ENCODE measurements around the gene GHRL. TPM values are rescaled to one million over a fixed set of nuclear protein-coding genes. Genes with fewer than 3 reads are reported as not detected.

GHRL gene
- total and polyA plus RNA-seq, 2 of the 4 experiments (the other 2 are of a cell fraction): 0.27 TPM; not detected in 1

- peaks cover 12% of the 10 kb centered on the region for H3K9me1 ChIP-seq (ENCODE audit: insufficient read depth, low read length)
- ATAC-seq (ENCODE audit: low read depth) (peak; percentile 43), DNase-seq (peak; percentile 75)
- no TSS peak for BruUV-seq (replicated peaks)
- ChIA-PET CTCF (no interaction called here), POLR2A (ENCODE audit: unreplicated experiment) (no interaction called here)
- in situ Hi-C loops (cut with MboI; ENCODE audit: low sequenced_read_pairs) (no loop called here), dilution Hi-C loops (cut with HindIII; ENCODE audit: low sequenced_read_pairs, unreplicated experiment) (no loop called here), intact Hi-C loops (cut with micrococcal nuclease) (no loop called here)
- H3K27ac ChIP-seq (ENCODE audit: insufficient read depth, low read length): peak overlapping the region; percentile 57; the same call in 1 of the 2 replicates
- no peaks in the 10 kb centered on the region for H3K9me3 ChIP-seq (ENCODE audit: control insufficient read depth, insufficient read depth, low read length)
- WGBS, 2 experiments (ENCODE audit: extremely low coverage in 2 of 2, insufficient read length in 1 of 2): no CpG with 5 or more reads among the region's 2 CpGs
- H3K36me3 ChIP-seq (ENCODE audit: control insufficient read depth, insufficient read depth, low read length): peaks cover 70% of the 10 kb centered on the region
- H3K27me3 ChIP-seq (ENCODE audit: control insufficient read depth, insufficient read depth, low read length): no peaks in the 10 kb centered on the region
- peaks cover 13% of the 10 kb centered on the region for H3K4me1 ChIP-seq (ENCODE audit: control insufficient read depth, insufficient read depth, low read length)
- no peak overlapping the region for H2BK15ac ChIP-seq (ENCODE audit: low read depth, low read length)
- H2AK5ac ChIP-seq (ENCODE audit: low read depth, low read length): no peak overlapping the region
- no peak overlapping the region for H2BK120ac ChIP-seq (ENCODE audit: low read depth, low read length)
- TF ChIP-seq CHD1 (IDR thresholded peaks at IDR 0.05; ENCODE audit: low read depth, low read length): no peak
- TF ChIP-seq NFE2L2 (IDR thresholded peaks at IDR 0.05; ENCODE audit: low read depth, low read length): peak; percentile 97
- TF ChIP-seq, protein P1, sequence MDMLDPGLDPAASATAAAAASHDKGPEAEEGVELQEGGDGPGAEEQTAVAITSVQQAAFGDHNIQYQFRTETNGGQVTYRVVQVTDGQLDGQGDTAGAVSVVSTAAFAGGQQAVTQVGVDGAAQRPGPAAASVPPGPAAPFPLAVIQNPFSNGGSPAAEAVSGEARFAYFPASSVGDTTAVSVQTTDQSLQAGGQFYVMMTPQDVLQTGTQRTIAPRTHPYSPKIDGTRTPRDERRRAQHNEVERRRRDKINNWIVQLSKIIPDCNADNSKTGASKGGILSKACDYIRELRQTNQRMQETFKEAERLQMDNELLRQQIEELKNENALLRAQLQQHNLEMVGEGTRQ (IDR thresholded peaks at IDR 0.05; ENCODE audit: low read depth, low read length): no peak
- TF ChIP-seq CTCF (conservative IDR thresholded peaks at IDR 0.05; ENCODE audit: low read depth, low read length): no peak
- peak; percentile 92 for TF ChIP-seq MAFK (IDR thresholded peaks at IDR 0.05; ENCODE audit: low read depth, low read length)
- no peak for TF ChIP-seq POLR2A (IDR thresholded peaks at IDR 0.05; ENCODE audit: low read depth, low read length)
- 0 out of 2 replicates have a peak, but pooled peaks have one; percentile 45 for TF ChIP-seq FOS (IDR thresholded peaks at IDR 0.05; ENCODE audit: low read depth, low read length)
- no peak overlapping the region for H3K18ac ChIP-seq (ENCODE audit: low read depth, low read length)
- no peak overlapping the region for H4K8ac ChIP-seq (ENCODE audit: low read depth in 2 of 2, low read length in 2 of 2)
- H3K4me2 ChIP-seq (ENCODE audit: low read depth, low read length): no peak overlapping the region
- no peak overlapping the region for H3K56ac ChIP-seq (ENCODE audit: extremely low read depth, insufficient read depth, low read length)
- no peak overlapping the region for H4K5ac ChIP-seq (ENCODE audit: low read depth, low read length)
- H4K91ac ChIP-seq (ENCODE audit: insufficient read depth, low read depth, low read length): no peak overlapping the region
- no peak overlapping the region for H3K14ac ChIP-seq (replicated peaks; ENCODE audit: low read depth, low read length)
- H2AFZ ChIP-seq (replicated peaks; ENCODE audit: low read length, poor library complexity): no peak overlapping the region
- peaks cover 21 to 76% of the 10 kb centered on the region in 2 experiments for H3K79me1 ChIP-seq (ENCODE audit: low read depth in 1 of 2, low read length in 2 of 2)
- H3K9ac ChIP-seq (ENCODE audit: low read depth, low read length): no peak overlapping the region
- H2BK20ac ChIP-seq (ENCODE audit: low read depth, low read length): no peak overlapping the region
- H3K4ac ChIP-seq (ENCODE audit: low read depth, low read length): no peak overlapping the region
- H2BK5ac ChIP-seq (ENCODE audit: low read depth, low read length, poor library complexity, severe bottlenecking): peak overlapping the region; percentile 12
- no peak overlapping the region for H3K23ac ChIP-seq (ENCODE audit: low read depth, low read length)
- no peak overlapping the region for H2AK9ac ChIP-seq (replicated peaks; ENCODE audit: low read depth, low read length, poor library complexity)
- H3K4me3 ChIP-seq (ENCODE audit: insufficient read depth, low read depth, low read length): no peak overlapping the region
- H4K20me1 ChIP-seq (ENCODE audit: insufficient read depth, low read length): peaks cover 52% of the 10 kb centered on the region
These were observed 17.8 kb upstream of the GHRL start for GRCh38 chr3:10310578-10310977.

All from IMR-90 (cell line).